ENCODE measurements around the gene VOPP1.
A peak's percentile ranks its signal among the peaks of the same experiment; 100 is the strongest.
"Not testable (repeated sequence)": the region's sequence is repeated elsewhere in the genome, so short reads cannot be mapped to it uniquely, and the experiment has no call there.

VOPP1 gene

GRCh38 chr7:55471594-55471993, 100.7 kb downstream of the VOPP1 start:
- not testable (repeated sequence) for FAIRE-seq; DNase-seq (ENCODE audit: low spot score)

- FAIRE-seq: no peak
- DNase-seq (ENCODE audit: low spot score): no peak
These were observed 102.0 kb downstream of the VOPP1 start for GRCh38 chr7:55470261-55470660.

GRCh38 chr7:55469721-55470120, 102.6 kb downstream of the VOPP1 start:
- no peak for DNase-seq (ENCODE audit: low spot score)
- no peak for FAIRE-seq

- FAIRE-seq (no peak), DNase-seq (ENCODE audit: low spot score) (no peak)
These were observed 103.0 kb downstream of the VOPP1 start for GRCh38 chr7:55469271-55469681.

GRCh38 chr7:55468495-55468894, 103.8 kb downstream of the VOPP1 start:
- DNase-seq (ENCODE audit: low spot score) (no peak), FAIRE-seq (no peak)

- no peak for FAIRE-seq
- no peak for DNase-seq (ENCODE audit: low spot score)
These were observed 105.2 kb downstream of the VOPP1 start for GRCh38 chr7:55467047-55467593.

GRCh38 chr7:55465691-55466090, 106.6 kb downstream of the VOPP1 start:
- DNase-seq (ENCODE audit: low spot score) (no peak), FAIRE-seq (no peak)

- FAIRE-seq (no peak), DNase-seq (ENCODE audit: low spot score) (no peak)
These were observed 107.9 kb downstream of the VOPP1 start for GRCh38 chr7:55464422-55464821.

- DNase-seq (ENCODE audit: low spot score) (no peak), FAIRE-seq (peak; percentile 79)
These were observed 108.5 kb downstream of the VOPP1 start for GRCh38 chr7:55463686-55464262.

GRCh38 chr7:55458351-55458750, 114.0 kb downstream of the VOPP1 start:
- DNase-seq (ENCODE audit: low spot score) (no peak), FAIRE-seq (no peak)

GRCh38 chr7:55457801-55458200, 114.5 kb downstream of the VOPP1 start:
- DNase-seq (ENCODE audit: low spot score): no peak
- FAIRE-seq: no peak

- DNase-seq (ENCODE audit: low spot score) (no peak), FAIRE-seq (peak; percentile 46)
These were observed 119.3 kb downstream of the VOPP1 start for GRCh38 chr7:55452971-55453370.

GRCh38 chr7:55449992-55450535, 122.2 kb downstream of the VOPP1 start:
- FAIRE-seq: no peak
- no peak for DNase-seq (ENCODE audit: low spot score)

- FAIRE-seq (no peak), DNase-seq (ENCODE audit: low spot score) (no peak)
These were observed 122.9 kb downstream of the VOPP1 start for GRCh38 chr7:55449205-55449991.

GRCh38 chr7:55448526-55448925, 123.8 kb downstream of the VOPP1 start:
- FAIRE-seq: no peak

GRCh38 chr7:55444786-55445185, 127.5 kb downstream of the VOPP1 start:
- DNase-seq (ENCODE audit: low spot score) (no peak), FAIRE-seq (no peak)

More at GRCh38 chr7:55448526-55448925, 123.8 kb downstream of the VOPP1 start:
- DNase-seq (ENCODE audit: low spot score): no peak

GRCh38 chr7:55441774-55442522, 130.4 kb downstream of the VOPP1 start:
- no peak for FAIRE-seq
- DNase-seq (ENCODE audit: low spot score): no peak

GRCh38 chr7:55441002-55441401, 131.3 kb downstream of the VOPP1 start:
- DNase-seq (ENCODE audit: low spot score) (no peak), FAIRE-seq (no peak)

- DNase-seq (ENCODE audit: low spot score) (no peak), FAIRE-seq (peak; percentile 30)
These were observed 132.1 kb downstream of the VOPP1 start for GRCh38 chr7:55440040-55440690.

- FAIRE-seq: peak; percentile 65
- DNase-seq (ENCODE audit: low spot score): no peak
These were observed 132.7 kb downstream of the VOPP1 start for GRCh38 chr7:55439627-55440026.
